B cell (primary cell): ENCODE data around the gene CREB5.

Experiments used
- EZH2 ChIP-seq: IDR thresholded peaks from 2 replicates; pipeline ENCODE4 v1.6.1; 2012; ENCODE audit warnings: borderline replicate concordance, low read depth, mild to moderate bottlenecking, moderate library complexity, low read length; ENCODE audit not compliant: insufficient read depth, poor library complexity, severe bottlenecking
- TF ChIP-seq, protein P1 (sequence below): fragments of 200-600 bp; IDR thresholded peaks from one replicate; pipeline ENCODE4 v1.8.0; 2022; ENCODE audit warnings: antibody characterized with exemption, mild to moderate bottlenecking

DNA sequence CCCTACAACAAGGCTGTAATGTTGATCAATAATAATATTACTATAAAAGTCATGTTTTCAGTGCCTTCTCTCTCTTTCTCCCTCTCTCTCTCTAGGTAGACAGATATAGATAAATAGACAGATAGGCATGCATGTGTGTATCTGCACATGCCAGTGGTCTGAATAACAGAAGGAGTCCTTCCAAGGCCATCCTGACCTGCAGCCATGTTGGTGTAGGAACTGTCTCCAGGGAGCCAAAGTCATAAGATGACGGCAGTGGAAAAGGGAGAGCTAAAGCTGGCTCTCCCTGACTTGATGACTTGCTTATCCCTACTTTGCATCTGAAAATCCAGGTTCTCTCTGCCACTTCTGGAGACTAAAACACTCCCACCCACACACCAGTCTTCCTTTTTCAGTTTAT is 432.8 kb downstream of the CREB5 start:
- TF ChIP-seq EZH2, result no peak
- TF ChIP-seq, protein P1, sequence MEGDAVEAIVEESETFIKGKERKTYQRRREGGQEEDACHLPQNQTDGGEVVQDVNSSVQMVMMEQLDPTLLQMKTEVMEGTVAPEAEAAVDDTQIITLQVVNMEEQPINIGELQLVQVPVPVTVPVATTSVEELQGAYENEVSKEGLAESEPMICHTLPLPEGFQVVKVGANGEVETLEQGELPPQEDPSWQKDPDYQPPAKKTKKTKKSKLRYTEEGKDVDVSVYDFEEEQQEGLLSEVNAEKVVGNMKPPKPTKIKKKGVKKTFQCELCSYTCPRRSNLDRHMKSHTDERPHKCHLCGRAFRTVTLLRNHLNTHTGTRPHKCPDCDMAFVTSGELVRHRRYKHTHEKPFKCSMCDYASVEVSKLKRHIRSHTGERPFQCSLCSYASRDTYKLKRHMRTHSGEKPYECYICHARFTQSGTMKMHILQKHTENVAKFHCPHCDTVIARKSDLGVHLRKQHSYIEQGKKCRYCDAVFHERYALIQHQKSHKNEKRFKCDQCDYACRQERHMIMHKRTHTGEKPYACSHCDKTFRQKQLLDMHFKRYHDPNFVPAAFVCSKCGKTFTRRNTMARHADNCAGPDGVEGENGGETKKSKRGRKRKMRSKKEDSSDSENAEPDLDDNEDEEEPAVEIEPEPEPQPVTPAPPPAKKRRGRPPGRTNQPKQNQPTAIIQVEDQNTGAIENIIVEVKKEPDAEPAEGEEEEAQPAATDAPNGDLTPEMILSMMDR, result no peak
